ENCODE results near the gene IGF2BP2.

Gene IGF2BP2

GRCh38 chr3:185654758-185655145 lies 170.1 kb downstream of the IGF2BP2 start:
- TF ChIP-seq EP300 (IDR thresholded peaks at IDR 0.05; ENCODE audit: borderline replicate concordance), result no peak
- no peak for TF ChIP-seq ZBTB7A (IDR thresholded peaks at IDR 0.05; ENCODE audit: low read depth)
- TF ChIP-seq NFIC (IDR thresholded peaks at IDR 0.05), result no peak
- TF ChIP-seq MAX (IDR thresholded peaks at IDR 0.05), result no peak
- TF ChIP-seq, protein P1, sequence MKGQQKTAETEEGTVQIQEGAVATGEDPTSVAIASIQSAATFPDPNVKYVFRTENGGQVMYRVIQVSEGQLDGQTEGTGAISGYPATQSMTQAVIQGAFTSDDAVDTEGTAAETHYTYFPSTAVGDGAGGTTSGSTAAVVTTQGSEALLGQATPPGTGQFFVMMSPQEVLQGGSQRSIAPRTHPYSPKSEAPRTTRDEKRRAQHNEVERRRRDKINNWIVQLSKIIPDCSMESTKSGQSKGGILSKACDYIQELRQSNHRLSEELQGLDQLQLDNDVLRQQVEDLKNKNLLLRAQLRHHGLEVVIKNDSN (IDR thresholded peaks at IDR 0.05), result no peak
- no peak for TF ChIP-seq TAF1 (IDR thresholded peaks at IDR 0.05; ENCODE audit: low read depth)
- no peak for TF ChIP-seq EGR1 (IDR thresholded peaks at IDR 0.05)
- no peak for TF ChIP-seq FOXM1 (IDR thresholded peaks at IDR 0.05; ENCODE audit: borderline replicate concordance, low read depth)
- no peak for TF ChIP-seq CEBPB (IDR thresholded peaks at IDR 0.05)
- TF ChIP-seq CREB1 (IDR thresholded peaks at IDR 0.05; ENCODE audit: low read depth), result no peak
- TF ChIP-seq TEAD4 (IDR thresholded peaks at IDR 0.05), result no peak
- TF ChIP-seq, protein P2, sequence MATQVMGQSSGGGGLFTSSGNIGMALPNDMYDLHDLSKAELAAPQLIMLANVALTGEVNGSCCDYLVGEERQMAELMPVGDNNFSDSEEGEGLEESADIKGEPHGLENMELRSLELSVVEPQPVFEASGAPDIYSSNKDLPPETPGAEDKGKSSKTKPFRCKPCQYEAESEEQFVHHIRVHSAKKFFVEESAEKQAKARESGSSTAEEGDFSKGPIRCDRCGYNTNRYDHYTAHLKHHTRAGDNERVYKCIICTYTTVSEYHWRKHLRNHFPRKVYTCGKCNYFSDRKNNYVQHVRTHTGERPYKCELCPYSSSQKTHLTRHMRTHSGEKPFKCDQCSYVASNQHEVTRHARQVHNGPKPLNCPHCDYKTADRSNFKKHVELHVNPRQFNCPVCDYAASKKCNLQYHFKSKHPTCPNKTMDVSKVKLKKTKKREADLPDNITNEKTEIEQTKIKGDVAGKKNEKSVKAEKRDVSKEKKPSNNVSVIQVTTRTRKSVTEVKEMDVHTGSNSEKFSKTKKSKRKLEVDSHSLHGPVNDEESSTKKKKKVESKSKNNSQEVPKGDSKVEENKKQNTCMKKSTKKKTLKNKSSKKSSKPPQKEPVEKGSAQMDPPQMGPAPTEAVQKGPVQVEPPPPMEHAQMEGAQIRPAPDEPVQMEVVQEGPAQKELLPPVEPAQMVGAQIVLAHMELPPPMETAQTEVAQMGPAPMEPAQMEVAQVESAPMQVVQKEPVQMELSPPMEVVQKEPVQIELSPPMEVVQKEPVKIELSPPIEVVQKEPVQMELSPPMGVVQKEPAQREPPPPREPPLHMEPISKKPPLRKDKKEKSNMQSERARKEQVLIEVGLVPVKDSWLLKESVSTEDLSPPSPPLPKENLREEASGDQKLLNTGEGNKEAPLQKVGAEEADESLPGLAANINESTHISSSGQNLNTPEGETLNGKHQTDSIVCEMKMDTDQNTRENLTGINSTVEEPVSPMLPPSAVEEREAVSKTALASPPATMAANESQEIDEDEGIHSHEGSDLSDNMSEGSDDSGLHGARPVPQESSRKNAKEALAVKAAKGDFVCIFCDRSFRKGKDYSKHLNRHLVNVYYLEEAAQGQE (IDR thresholded peaks at IDR 0.05; ENCODE audit: low read depth), result no peak
- TF ChIP-seq TCF12 (IDR thresholded peaks at IDR 0.05; ENCODE audit: low read depth), result no peak
- TF ChIP-seq YY1 (IDR thresholded peaks at IDR 0.05; ENCODE audit: low read depth), result no peak
- TF ChIP-seq RAD21 (IDR thresholded peaks at IDR 0.05; ENCODE audit: low read depth), result no peak

DNA sequence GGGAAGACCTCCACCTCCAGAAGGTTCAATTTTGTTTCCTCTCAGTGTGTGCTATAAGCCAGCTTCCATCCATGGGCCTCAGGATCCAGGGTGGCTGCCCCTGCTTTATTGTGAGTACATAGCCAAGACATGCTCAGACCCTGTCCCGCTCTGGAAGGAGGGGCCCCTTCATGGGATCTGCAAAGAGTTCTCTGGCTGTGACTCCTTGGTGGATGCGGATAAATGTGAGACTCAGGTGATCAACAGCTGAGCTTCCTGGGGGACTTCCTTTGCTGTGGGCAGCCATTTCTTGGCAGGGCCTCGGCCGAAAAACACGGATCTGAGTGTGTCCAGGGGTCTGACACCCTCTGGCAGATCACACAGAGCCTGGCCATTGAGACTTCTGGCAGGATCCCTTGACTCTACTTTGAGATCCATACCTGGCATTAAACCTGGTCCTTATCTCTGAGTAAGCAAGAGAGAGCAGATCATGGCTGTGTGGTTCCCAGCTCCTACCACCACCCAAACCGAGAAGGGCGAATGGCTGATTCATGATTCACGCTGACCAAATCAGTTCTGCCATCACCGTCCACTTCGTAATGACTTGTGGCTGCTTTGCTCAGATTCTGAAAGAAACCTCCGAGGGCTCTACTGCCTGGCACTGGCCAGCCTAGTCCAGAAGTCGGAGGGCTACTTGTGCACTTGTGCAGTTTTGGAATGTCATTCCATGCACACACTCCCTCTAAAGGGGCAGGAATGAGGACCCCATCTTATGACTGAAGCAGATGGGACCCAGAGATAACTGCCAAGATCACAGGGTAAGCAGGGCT lies 170.7 kb downstream of the IGF2BP2 start:
- TF ChIP-seq CREB1 (IDR thresholded peaks at IDR 0.05; ENCODE audit: low read depth), result no peak
- TF ChIP-seq TCF12 (IDR thresholded peaks at IDR 0.05; ENCODE audit: low read depth), result no peak
- TF ChIP-seq MAX (IDR thresholded peaks at IDR 0.05), result no peak
- TF ChIP-seq, protein P2 (IDR thresholded peaks at IDR 0.05; ENCODE audit: low read depth), result no peak
- no peak for TF ChIP-seq EP300 (IDR thresholded peaks at IDR 0.05; ENCODE audit: borderline replicate concordance)
- no peak for TF ChIP-seq TAF1 (IDR thresholded peaks at IDR 0.05; ENCODE audit: low read depth)
- TF ChIP-seq RAD21 (IDR thresholded peaks at IDR 0.05; ENCODE audit: low read depth), result no peak
- TF ChIP-seq EGR1 (IDR thresholded peaks at IDR 0.05), result no peak
- TF ChIP-seq YY1 (IDR thresholded peaks at IDR 0.05; ENCODE audit: low read depth), result no peak

GRCh38 chr3:185651971-185652370 lies 172.9 kb downstream of the IGF2BP2 start:
- no peak for TF ChIP-seq CREB1 (IDR thresholded peaks at IDR 0.05; ENCODE audit: low read depth)
- TF ChIP-seq CEBPB (IDR thresholded peaks at IDR 0.05), result no peak
- no peak for TF ChIP-seq TEAD4 (IDR thresholded peaks at IDR 0.05)
- TF ChIP-seq TCF12 (IDR thresholded peaks at IDR 0.05; ENCODE audit: low read depth), result no peak
- TF ChIP-seq EP300 (IDR thresholded peaks at IDR 0.05; ENCODE audit: borderline replicate concordance), result no peak
- TF ChIP-seq, protein P1 (IDR thresholded peaks at IDR 0.05), result no peak
- TF ChIP-seq NFIC (IDR thresholded peaks at IDR 0.05), result no peak
- TF ChIP-seq TAF1 (IDR thresholded peaks at IDR 0.05; ENCODE audit: low read depth), result no peak
- TF ChIP-seq YY1 (IDR thresholded peaks at IDR 0.05; ENCODE audit: low read depth), result no peak
- no peak for TF ChIP-seq FOXM1 (IDR thresholded peaks at IDR 0.05; ENCODE audit: borderline replicate concordance, low read depth)
- TF ChIP-seq MAX (IDR thresholded peaks at IDR 0.05), result no peak
- TF ChIP-seq, protein P2 (IDR thresholded peaks at IDR 0.05; ENCODE audit: low read depth), result no peak
- no peak for TF ChIP-seq EGR1 (IDR thresholded peaks at IDR 0.05)
- TF ChIP-seq RAD21 (IDR thresholded peaks at IDR 0.05; ENCODE audit: low read depth), result no peak
- TF ChIP-seq ZBTB7A (IDR thresholded peaks at IDR 0.05; ENCODE audit: low read depth), result no peak

- no peak for TF ChIP-seq TAF1 (IDR thresholded peaks at IDR 0.05; ENCODE audit: low read depth)
Measured at GRCh38 chr3:185649414-185649813, 175.4 kb downstream of the IGF2BP2 start.

All from Ishikawa (cell line).